ENCODE results near the gene RSPH1. TPM values are rescaled to one million over a fixed set of nuclear protein-coding genes. Genes with fewer than 3 reads are reported as not detected.

Gene RSPH1
- total RNA-seq, 1 donor from 2014 or later = not detected

- Histone ChIP-seq H3K36me3 (no peaks in the 10 kb centered on the region), H3K4me3 (no peak overlapping the region), H3K27ac (no peak overlapping the region), H3K4me1 (no peaks in the 10 kb centered on the region), H3K27me3 (no peaks in the 10 kb centered on the region), H3K9me3 (peaks cover 0 to 10% of the 10 kb centered on the region in 2 donors)
- intact Hi-C loops (cut with DNase I) = no loop called here
- no peak for TF ChIP-seq CTCF (IDR thresholded peaks at IDR 0.05)
- no peak for DNase-seq (ENCODE audit: low spot score in 2 of 2)
These were observed 67.0 kb downstream of the RSPH1 start for GRCh38 chr21:42429021-42429420.

GRCh38 chr21:42427809-42428419 is 68.1 kb downstream of the RSPH1 start:
- H3K27me3 ChIP-seq = no peaks in the 10 kb centered on the region
- no peaks in the 10 kb centered on the region for H3K36me3 ChIP-seq
- H3K9me3 ChIP-seq = peaks cover 0 to 4% of the 10 kb centered on the region in 2 donors
- no peaks in the 10 kb centered on the region for H3K4me1 ChIP-seq
- no peak for DNase-seq (ENCODE audit: low spot score in 2 of 2)
- TF ChIP-seq CTCF (IDR thresholded peaks at IDR 0.05) = no peak
- intact Hi-C loops (cut with DNase I) = no loop called here
- no peak overlapping the region for H3K4me3 ChIP-seq
- no peak overlapping the region for H3K27ac ChIP-seq

- no peak for DNase-seq (ENCODE audit: low spot score in 2 of 2)
- H3K36me3 ChIP-seq = no peaks in the 10 kb centered on the region
These were observed 69.0 kb downstream of the RSPH1 start for GRCh38 chr21:42426876-42427480.

GRCh38 chr21:42426424-42426823 is 69.6 kb downstream of the RSPH1 start:
- H3K9me3 ChIP-seq = no peaks in the 10 kb centered on the region
- no peaks in the 10 kb centered on the region for H3K4me1 ChIP-seq
- H3K36me3 ChIP-seq = no peaks in the 10 kb centered on the region
- no peak overlapping the region for H3K4me3 ChIP-seq
- no peak for TF ChIP-seq CTCF (IDR thresholded peaks at IDR 0.05)
- intact Hi-C loops (cut with DNase I) = no loop called here
- H3K27me3 ChIP-seq = no peaks in the 10 kb centered on the region
- no peak overlapping the region for H3K27ac ChIP-seq
- DNase-seq (ENCODE audit: low spot score in 2 of 2) = no peak

More at GRCh38 chr21:42426876-42427480, 69.0 kb downstream of the RSPH1 start:
- TF ChIP-seq CTCF (IDR thresholded peaks at IDR 0.05) = no peak
- H3K9me3 ChIP-seq = no peaks in the 10 kb centered on the region
- no peaks in the 10 kb centered on the region for H3K27me3 ChIP-seq
- intact Hi-C loops (cut with DNase I) = no loop called here
- H3K4me3 ChIP-seq = no peak overlapping the region
- no peak overlapping the region for H3K27ac ChIP-seq
- no peaks in the 10 kb centered on the region for H3K4me1 ChIP-seq

- no peak for TF ChIP-seq CTCF (IDR thresholded peaks at IDR 0.05)
- Histone ChIP-seq H3K27ac (no peak overlapping the region), H3K4me3 (no peak overlapping the region), H3K36me3 (no peaks in the 10 kb centered on the region), H3K4me1 (no peaks in the 10 kb centered on the region), H3K9me3 (no peaks in the 10 kb centered on the region), H3K27me3 (no peaks in the 10 kb centered on the region)
- no peak for DNase-seq (ENCODE audit: low spot score in 2 of 2)
- intact Hi-C loops (cut with DNase I) = no loop called here
These were observed 70.4 kb downstream of the RSPH1 start for GRCh38 chr21:42425591-42425990.
